Mucosa of stomach (tissue), 1 donor: Measurements from ENCODE around the gene CNNM2.
"Not testable (repeated sequence)": the region's sequence is repeated elsewhere in the genome, so short reads cannot be mapped to it uniquely, and the experiment has no call there.

Source experiments
- H3K27me3 ChIP-seq: one replicate; pipeline ENCODE4 v1.7.0; 2013; ENCODE audit warnings: mild to moderate bottlenecking, low read length; ENCODE audit not compliant: control insufficient read depth, insufficient read depth
- H3K36me3 ChIP-seq: one replicate; pipeline ENCODE4 v1.7.0; 2013; ENCODE audit warnings: low read length; ENCODE audit not compliant: control insufficient read depth, insufficient read depth
- H3K4me1 ChIP-seq: one replicate; pipeline ENCODE4 v1.7.0; 2013; ENCODE audit warnings: mild to moderate bottlenecking, low read length; ENCODE audit not compliant: control insufficient read depth, insufficient read depth
- H3K4me3 ChIP-seq: one replicate; pipeline ENCODE4 v1.7.0; 2013; ENCODE audit warnings: low read length
- H3K9ac ChIP-seq: one replicate; pipeline ENCODE4 v1.7.0; 2013; ENCODE audit warnings: mild to moderate bottlenecking, low read length, moderate library complexity
- H3K9me3 ChIP-seq: one replicate; pipeline ENCODE4 v1.7.0; 2013; ENCODE audit warnings: mild to moderate bottlenecking, low read length, moderate library complexity; ENCODE audit not compliant: control insufficient read depth
- donor health status: Pancreatic carcinoma.

Gene CNNM2

DNA sequence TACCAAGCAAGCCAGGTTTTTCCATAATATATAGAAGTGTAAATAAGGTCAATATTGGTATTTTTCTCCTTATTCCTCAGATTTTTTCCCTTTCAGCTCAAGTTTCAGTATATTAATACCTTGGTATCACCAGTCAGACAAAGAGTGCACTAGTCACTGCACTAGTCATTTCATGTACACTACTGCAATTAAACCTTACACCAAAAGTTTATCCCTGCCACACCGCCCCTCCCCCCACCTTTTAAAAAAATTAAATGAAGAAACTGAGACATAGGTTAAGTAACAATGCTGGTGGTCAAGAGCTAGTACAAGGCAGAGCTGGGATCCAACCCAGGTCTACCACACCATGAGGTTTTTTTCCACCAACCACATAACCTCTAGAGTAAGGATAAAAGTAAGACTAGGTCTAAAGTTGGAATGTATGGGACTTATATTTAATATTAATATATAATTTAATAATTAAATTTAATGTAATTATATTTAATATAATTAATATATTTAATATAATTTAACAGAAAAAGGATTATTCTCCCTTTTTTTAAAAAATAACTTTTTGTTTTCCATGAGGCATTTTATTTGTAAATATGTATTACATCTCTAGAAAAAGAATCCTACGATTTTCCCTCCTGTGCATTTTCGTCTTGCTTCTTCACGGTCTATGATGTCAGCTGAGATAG lies 206.5 kb downstream of the CNNM2 start:
- no peak overlapping the region for H3K4me3 ChIP-seq
- no peaks in the 10 kb centered on the region for H3K36me3 ChIP-seq
- no peaks in the 10 kb centered on the region for H3K27me3 ChIP-seq
- H3K9ac ChIP-seq, result no peak overlapping the region
- H3K4me1 ChIP-seq, result no peaks in the 10 kb centered on the region
- no peaks in the 10 kb centered on the region for H3K9me3 ChIP-seq

DNA sequence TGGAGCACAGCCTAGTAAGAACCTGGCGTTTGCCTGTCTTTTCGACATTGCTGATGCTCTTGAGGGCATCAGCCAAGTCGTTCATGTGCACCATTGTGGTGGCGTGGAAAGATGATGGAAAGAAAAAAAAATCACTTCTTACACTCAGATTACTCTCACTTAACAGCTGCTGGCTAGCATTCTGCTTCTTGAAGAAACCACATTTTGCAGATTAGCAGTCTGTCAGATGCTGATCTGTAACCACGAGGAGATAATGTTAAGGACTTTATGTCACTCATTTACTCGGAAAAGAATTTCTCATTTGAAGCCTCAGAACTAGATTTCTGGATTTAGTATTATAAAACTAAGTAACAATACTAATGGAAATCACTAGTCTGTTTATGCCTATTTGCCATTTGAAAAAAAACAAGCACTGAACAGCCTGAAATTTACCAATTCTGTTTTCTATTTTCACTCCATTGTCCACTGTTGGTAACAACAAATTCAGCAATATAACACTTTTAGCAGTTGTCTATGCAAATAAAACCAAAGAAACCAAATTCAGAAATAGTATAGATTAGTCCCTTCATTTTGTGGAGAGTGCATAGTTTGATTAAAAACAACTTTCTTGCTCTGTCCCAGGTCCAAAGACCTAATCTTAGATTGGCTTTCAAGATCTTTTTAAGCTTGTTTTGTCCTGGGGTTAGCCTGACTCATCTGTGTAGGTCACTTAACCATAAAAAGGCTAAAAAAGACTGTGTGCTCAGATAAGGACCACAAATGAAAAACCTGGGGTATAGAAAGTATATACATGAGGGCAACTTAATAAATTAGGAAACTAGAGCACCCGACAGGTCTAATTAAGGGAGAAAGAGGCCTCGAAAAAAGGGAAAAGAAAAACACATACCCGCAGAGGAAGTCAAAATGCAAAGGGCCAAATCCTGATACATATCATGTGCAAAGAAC lies 207.5 kb downstream of the CNNM2 start:
- Histone ChIP-seq H3K36me3 (no peaks in the 10 kb centered on the region), H3K9ac (no peak overlapping the region), H3K4me3 (no peak overlapping the region), H3K9me3 (no peaks in the 10 kb centered on the region), H3K4me1 (no peaks in the 10 kb centered on the region), H3K27me3 (no peaks in the 10 kb centered on the region)

DNA sequence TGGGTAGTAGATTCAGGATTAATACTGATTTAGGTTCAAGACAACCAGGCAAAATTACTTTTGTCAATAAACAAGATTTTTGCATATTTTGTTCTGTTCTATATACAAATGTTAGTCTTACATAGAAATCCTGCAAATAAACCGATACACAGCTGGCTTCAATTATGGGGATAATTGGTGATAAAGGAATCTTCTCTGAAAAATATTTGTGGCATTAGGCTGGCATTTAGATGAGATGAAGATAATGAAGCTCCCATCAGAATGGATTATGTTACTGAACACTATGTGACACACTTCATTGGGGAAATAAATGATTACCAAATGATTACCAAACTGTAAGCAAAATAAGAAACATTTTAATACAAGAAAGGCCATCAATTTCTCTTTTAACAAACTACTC lies 209.1 kb downstream of the CNNM2 start:
- no peak overlapping the region for H3K4me3 ChIP-seq
- H3K9me3 ChIP-seq, result no peaks in the 10 kb centered on the region
- no peaks in the 10 kb centered on the region for H3K4me1 ChIP-seq
- H3K27me3 ChIP-seq, result no peaks in the 10 kb centered on the region
- no peaks in the 10 kb centered on the region for H3K36me3 ChIP-seq
- H3K9ac ChIP-seq, result no peak overlapping the region

DNA sequence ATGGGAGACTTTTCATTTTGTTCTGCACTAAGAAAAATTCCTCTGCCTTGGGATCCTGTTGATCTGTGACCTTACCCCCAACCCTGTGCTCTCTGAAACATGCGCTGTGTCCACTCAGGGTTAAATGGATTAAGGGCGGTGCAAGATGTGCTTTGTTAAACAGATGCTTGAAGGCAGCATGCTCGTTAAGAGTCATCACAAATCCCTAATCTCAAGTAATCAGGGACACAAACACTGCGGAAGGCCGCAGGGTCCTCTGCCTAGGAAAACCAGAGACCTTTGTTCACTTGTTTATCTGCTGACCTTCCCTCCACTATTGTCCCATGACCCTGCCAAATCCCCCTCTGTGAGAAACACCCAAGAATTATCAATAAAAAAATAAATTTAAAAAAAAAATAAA lies 212.1 kb downstream of the CNNM2 start:
- H3K4me3 ChIP-seq, H3K27me3 ChIP-seq, H3K9ac ChIP-seq, H3K36me3 ChIP-seq, H3K4me1 ChIP-seq, H3K9me3 ChIP-seq: not testable (repeated sequence)

DNA sequence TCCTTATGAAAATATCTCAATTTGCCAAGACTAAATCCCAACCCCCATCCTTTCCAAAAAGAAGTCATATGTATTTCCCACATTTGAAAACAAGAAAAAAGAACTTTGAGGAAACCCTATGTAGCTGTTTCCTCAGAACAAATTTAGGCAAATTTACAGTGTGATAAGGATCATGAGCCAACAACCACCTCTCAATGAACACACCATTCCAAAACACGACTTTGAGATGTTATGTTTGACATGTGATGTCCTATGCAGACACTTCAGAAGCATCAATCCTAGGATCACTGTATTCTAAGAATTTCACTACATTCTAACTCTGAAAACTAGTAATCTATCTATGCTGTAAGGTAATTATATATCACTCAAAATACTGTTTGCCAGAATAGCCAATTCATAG lies 212.8 kb downstream of the CNNM2 start:
- peaks cover 4% of the 10 kb centered on the region for H3K36me3 ChIP-seq
- no peaks in the 10 kb centered on the region for H3K4me1 ChIP-seq
- H3K9me3 ChIP-seq, result no peaks in the 10 kb centered on the region
- H3K27me3 ChIP-seq, result no peaks in the 10 kb centered on the region
- H3K9ac ChIP-seq, result no peak overlapping the region
- H3K4me3 ChIP-seq, result no peak overlapping the region

DNA sequence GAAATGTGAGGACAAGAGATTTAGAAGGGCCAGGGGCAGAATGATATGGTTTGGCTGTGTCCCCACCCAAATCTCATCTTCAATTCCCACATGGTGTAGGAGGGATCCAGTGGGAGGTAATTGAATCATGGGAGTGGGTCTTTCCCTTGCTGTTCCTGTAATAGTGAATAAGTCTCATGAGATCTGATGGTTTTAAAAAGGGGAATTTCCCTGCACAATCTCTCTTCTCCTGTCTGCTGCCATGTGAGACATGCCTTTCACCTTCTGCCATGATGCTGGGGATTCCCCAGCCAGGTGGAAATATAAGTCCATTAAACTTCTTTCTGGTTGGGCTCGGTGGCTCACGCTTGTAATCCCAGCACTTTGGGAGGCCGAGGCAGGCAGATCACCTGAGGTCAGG lies 217.1 kb downstream of the CNNM2 start:
- H3K9ac ChIP-seq, H3K9me3 ChIP-seq, H3K36me3 ChIP-seq, H3K4me3 ChIP-seq, H3K4me1 ChIP-seq, H3K27me3 ChIP-seq: not testable (repeated sequence)

DNA sequence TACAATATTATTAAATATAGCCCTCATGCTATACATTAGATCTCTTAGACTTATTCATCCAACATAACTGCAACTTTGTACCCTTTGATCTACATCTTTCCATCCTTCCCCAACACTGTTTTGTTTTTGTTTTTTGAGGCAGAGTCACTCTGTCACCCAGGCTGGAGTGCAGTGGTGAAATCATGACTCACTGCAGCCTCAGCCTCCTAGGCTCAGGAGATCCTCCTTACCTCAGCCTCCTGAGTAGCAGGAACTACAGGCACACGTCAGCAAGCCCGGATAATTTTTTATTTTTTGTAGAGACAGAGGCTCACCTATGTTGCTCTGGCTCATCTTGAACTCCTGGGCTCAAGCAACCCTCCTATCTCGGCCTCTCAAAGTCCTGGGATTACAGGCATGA lies 221.7 kb downstream of the CNNM2 start:
- no peaks in the 10 kb centered on the region for H3K9me3 ChIP-seq
- H3K4me3 ChIP-seq, result no peak overlapping the region
- no peak overlapping the region for H3K9ac ChIP-seq
- H3K36me3 ChIP-seq, result no peaks in the 10 kb centered on the region
- H3K27me3 ChIP-seq, result no peaks in the 10 kb centered on the region
- no peaks in the 10 kb centered on the region for H3K4me1 ChIP-seq
